ENCODE results near the gene LEPR. TPM values are rescaled to one million over a fixed set of nuclear protein-coding genes. Genes with fewer than 3 reads are reported as not detected.
"Not testable (repeated sequence)": the region's sequence is repeated elsewhere in the genome, so short reads cannot be mapped to it uniquely, and the experiment has no call there.

The LEPR gene, protein sequence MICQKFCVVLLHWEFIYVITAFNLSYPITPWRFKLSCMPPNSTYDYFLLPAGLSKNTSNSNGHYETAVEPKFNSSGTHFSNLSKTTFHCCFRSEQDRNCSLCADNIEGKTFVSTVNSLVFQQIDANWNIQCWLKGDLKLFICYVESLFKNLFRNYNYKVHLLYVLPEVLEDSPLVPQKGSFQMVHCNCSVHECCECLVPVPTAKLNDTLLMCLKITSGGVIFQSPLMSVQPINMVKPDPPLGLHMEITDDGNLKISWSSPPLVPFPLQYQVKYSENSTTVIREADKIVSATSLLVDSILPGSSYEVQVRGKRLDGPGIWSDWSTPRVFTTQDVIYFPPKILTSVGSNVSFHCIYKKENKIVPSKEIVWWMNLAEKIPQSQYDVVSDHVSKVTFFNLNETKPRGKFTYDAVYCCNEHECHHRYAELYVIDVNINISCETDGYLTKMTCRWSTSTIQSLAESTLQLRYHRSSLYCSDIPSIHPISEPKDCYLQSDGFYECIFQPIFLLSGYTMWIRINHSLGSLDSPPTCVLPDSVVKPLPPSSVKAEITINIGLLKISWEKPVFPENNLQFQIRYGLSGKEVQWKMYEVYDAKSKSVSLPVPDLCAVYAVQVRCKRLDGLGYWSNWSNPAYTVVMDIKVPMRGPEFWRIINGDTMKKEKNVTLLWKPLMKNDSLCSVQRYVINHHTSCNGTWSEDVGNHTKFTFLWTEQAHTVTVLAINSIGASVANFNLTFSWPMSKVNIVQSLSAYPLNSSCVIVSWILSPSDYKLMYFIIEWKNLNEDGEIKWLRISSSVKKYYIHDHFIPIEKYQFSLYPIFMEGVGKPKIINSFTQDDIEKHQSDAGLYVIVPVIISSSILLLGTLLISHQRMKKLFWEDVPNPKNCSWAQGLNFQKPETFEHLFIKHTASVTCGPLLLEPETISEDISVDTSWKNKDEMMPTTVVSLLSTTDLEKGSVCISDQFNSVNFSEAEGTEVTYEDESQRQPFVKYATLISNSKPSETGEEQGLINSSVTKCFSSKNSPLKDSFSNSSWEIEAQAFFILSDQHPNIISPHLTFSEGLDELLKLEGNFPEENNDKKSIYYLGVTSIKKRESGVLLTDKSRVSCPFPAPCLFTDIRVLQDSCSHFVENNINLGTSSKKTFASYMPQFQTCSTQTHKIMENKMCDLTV
- 4.9 TPM for polyA plus RNA-seq (2013, experiment 1 of 2; ENCODE audit: insufficient read length)
- polyA plus RNA-seq (2013, experiment 2 of 2; ENCODE audit: insufficient read length), result 10.6 TPM

DNA sequence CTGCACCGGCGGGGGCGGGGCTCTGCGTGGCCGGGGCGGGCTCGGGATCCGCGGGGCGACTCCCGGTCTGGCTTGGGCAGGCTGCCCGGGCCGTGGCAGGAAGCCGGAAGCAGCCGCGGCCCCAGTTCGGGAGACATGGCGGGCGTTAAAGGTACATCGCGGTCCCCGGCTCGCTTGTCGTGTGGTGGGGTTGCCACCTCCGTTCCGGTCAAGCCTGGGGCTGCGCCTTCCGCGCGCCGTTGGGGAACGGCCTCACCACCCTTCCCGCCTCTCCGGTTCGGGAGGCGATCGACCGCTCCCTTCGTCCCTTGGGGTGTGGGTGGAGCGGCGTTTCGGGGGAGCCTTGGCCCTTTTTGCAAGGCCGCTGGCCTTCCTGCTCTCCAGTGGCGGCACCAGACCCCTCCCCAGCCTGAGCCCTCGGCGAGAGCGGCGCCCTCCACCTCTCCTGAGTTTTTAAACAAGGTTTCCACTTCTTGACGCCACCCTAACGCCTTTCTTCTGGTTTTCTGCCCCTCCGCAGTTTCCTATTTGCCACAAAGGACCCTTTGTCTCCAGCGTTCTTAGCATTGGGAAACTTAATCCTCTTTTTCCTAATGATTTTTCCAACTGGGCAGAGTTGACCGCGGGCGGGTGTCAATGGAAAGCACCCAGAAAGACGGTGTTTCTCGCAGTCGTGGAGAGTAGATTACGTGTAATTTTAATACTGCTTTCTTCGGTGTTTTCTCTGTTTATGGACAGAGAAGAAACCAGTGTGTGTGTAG, at the start of gene LEPR, which contains the start of gene LEPROT:
Gene LEPR, plus strand, starts transcription at position 79 of the 761 bp plus-strand sequence. CDS start 144,898 bp downstream, outside the sequence.
Gene LEPROT, plus strand, starts transcription at position 79 of the 761 bp plus-strand sequence. Its CDS starts 57 bp downstream, at position 136.
- no peak for DNase-seq

DNA sequence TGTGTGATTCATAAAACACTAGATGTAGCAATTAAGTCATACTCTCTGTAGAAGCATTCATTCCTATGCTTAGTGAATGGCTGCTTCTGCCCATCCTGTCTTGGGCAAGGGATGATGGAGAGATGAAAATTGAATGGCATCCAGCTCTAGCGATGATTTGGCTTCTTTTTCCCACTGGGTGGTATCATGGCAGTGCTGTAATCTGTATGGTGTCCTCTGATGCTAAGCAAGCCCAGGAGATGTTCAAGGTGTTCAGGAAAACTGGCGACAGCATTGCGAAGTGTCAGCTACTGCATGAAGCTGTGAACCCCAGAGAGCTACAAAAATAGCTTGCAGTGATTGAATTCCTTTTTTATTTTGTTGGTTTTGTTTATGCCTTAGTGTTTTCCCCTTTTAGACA, 48.9 kb upstream of the LEPR start:
- DNase-seq, result no peak

- DNase-seq, result peak; percentile 33
Observed at GRCh38 chr1:65372557-65372956, 47.9 kb upstream of the LEPR start.

DNA sequence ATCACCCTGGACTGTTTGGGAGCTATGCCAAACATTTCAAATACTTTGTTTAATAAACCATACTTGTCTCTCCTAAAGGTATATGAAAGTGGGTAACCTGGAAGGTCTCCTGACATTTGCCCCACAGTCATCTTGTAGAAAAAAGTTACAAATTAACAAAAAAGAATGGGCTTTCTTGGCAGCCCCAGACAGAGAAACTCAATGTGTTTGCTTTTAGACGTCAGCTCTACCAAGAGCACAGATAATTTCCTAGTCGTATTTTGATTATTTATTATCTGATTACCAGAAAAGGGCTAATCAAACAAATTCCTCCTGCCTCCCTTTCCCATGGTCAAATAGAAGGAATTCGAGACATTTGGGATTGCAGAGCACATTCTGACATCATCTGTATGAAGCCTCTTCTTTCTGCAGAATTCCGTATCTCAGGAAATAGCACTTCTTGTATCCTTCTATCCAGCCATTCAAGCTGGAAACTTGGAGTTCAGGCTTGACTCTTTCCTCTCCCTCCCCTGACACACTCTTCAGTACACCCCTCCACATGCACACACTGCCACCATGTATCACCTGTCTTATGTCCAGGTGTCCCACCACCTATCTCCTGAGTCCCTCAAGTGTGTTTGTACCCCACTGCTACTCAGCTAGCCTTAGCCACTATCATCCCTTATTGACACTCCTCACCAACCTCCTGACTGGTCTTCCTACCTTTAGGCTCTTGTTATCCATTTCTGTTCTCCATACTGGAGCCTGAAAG, 42.8 kb upstream of the LEPR start:
- no peak for DNase-seq

GRCh38 chr1:65378247-65378946, 42.1 kb upstream of the LEPR start:
- no peak for DNase-seq

DNA sequence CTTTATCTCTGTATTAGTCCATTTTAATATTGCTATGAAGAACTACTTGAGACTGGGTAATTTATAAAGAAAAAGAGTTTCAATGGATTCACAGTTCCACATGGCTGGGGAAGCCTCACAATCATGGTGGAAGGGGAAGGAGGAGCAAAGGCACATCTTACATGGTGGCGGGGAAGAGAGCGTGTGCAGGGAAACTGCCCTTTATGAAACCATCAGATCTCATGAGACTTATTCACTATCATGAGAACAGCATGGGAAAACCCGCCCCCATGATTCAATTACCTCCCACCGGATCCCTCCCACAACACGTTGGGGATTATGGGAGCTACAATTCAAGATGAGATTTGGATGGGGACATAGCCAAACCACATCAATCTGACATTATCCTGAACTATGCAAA, 36.0 kb upstream of the LEPR start:
- DNase-seq, result not testable (repeated sequence)

GRCh38 chr1:65386439-65386838, 34.0 kb upstream of the LEPR start:
- DNase-seq, result no peak

DNA sequence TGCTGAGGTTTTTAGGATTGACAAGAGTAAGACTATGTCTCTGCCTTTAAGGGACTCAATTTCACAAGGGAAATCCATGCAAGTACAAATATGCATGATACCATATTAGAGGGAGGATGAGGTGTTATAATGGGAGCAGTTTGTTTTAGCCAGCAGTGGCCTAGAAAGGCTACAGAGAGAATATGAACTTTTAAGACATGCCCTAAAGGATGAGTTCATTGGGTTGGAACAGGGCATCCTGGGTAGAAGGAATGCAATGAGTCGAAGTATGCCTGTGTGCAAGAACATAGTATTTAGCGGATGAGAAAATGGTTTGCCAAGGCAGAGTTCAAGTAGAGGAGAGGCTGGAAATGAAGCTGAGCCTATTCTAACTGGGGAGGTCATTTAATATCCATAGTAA, 32.6 kb upstream of the LEPR start:
- peak; percentile 11 for DNase-seq

DNA sequence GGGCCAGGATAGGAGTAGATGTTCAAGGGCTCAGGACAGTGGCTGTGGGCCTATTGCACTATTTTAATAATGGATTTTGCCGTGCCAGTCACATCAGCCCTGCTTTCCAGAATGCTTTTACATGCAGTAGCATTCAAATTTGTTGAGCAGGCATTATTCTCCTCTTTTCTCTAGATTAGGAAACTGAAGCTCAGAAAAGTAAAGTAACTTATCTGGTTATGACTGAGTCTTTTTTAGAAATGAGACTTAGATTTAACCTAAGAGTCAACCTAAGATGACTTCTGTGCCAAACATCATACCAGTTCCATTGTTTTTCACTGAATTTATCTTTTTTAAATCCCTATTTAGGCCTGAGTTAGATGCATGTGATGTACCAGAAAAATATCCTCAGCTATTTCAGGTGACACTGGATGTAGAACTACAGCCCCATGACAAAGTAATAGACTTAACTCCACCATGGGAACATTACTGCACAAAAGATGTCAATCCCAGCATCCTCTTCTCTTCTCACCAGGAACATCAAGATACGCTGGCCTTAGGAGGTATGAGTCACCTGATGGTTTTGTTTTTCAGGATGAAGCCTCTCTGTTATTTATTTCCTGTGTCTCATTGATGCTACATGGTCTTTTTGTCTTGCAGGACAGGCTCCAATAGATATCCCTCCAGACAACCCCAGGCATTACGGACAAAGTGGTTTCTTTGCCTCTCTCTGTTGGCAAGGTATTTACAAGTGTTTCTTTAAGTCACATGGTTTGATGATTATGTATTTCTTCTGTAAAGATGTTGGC, 31.4 kb upstream of the LEPR start:
- peak; percentile 16 for DNase-seq

GRCh38 chr1:65392497-65392896, 28.0 kb upstream of the LEPR start:
- DNase-seq, result no peak

DNA sequence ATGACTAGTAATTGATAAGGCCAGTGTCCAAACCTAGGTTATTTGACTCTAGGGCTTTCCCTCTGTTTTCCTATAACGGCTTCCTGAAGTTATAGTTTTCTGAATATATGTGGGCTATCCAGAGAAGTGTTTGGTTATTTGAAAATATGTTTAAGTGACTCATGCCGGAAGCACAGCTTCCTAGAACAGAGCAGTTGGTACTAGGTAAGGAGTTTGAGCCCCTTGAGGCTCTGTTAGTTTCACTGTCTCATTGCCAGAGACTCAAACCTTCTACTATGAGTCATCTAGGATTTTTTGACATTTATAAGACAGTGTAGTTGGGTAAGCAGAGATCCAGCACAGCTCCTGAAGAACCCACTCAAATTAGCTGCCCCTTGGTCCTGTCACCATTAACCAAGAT, 27.1 kb upstream of the LEPR start:
- peak; percentile 60 for DNase-seq

- DNase-seq, result no peak
Observed at GRCh38 chr1:65393928-65394327, 26.5 kb upstream of the LEPR start.

- DNase-seq, result peak; percentile 55
Observed at GRCh38 chr1:65395887-65396612, 24.4 kb upstream of the LEPR start.

DNA sequence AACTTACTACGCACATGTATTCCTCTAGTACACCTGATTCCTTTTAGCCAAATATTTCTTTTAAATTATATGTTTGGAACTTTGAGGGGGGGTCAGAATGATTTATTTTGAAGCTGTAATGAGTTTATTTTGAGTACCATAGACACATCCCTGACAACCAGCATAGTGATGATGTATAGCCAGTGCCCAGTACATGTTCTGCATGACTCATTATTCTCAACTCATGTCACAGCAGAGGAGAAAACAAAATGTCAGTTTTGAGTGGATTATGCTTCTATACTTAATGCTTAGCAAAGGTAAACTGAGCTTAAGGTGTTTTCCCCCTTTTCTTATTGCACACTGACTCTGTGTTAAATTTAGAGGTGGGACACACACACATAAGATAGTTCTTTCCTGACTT, 22.4 kb upstream of the LEPR start:
- no peak for DNase-seq

DNA sequence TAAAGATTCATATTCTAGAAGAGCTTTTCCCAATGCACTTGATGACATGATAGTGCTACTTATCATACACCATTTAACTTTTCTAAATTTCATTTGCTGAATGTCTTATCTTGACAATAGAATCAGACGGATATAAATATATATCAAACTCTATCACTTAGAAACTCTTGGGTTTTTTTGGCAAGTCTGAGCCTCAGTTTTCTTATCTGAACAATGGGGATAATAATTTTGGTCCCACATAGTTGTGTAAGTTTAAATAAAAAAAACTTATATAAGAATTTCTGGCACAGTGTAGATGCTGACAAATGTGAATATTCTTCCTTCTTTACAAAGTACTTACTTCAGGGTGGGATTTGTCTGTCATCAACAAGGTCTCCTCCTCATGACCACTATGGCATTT, 21.5 kb upstream of the LEPR start:
- DNase-seq, result no peak

GRCh38 chr1:65401612-65402011, 18.9 kb upstream of the LEPR start:
- no peak for DNase-seq

DNA sequence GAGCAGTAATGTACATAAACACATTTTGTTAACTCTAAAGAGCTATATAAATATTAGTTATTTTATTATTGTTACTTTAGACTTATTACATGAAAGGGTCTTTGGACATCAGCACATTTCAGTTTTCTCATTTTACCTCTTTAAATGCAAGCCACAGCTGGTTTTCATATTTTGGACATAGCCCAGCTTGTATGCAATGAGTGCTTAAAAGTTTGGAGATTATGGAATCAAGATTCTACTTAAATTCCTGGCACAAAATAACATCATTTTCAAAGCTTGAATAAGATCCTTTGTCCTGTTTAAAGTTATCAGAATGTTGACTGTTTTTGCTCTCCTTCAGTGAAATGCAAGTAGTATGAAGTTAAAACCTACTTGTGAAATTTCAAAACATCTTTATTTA, 15.5 kb upstream of the LEPR start:
- no peak for DNase-seq

DNA sequence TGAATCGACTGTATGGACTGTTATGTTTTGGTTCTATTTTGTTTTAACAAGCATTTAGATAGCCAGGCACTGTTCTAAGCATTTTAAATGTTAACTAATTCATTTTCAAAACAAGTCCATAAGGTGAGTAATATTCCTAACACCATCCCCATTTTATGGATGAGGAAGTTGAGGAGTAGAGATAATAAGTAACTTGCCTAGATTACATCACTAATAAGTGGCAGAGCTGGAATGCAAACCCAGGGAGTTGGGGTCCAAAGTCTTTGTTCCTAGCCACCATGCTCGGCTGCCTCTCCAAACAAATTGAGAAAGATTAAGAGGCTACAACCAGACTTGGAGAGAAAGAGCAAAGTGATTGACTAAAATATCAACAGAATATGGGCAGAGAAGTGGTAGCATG, 12.6 kb upstream of the LEPR start:
- DNase-seq, result no peak

DNA sequence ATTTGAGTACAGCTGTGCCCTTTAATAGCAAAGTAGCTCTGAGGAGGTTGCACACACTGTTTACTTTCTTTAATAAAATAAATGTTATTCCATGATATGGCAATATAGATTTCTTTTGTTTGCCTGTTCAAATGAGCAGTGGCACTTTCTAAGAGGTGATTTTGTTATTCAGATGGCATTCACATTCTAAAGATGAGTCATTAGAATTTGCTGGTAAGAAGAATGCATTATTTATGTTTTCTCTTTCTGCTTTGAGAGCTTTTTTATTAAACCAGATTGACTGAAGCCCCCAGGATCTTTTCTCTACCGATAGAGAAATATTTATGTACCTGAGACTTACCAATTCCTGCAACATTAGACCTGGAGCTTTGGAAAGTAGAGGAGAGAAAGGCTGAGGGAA, 11.2 kb upstream of the LEPR start:
- no peak for DNase-seq
